ENCODE measurements around the gene STIM2. TPM values are rescaled to one million over a fixed set of nuclear protein-coding genes. Genes with fewer than 3 reads are reported as not detected.

STIM2 gene
- total RNA-seq, 1 donor from 2014 or later = 25.8 TPM

DNA sequence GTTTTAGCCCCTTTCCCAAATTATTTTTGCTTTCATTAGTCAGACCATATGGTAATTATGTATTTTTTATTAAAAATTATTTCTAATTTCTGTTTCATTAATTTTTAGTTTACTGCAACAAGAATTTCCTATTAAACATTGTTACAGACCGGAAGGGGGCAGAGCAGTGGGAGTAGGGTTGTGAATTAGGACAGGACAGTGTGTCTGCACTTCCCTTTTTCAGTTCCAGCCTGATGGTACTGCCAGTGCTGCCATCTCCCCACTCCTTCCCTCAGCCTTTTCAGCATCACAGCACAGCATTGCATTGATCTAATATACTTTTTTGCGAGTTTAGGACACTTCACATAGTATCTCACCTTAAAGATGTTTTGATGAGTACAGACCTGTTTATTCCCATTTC is 76.5 kb downstream of the STIM2 start:
- Histone ChIP-seq H3K4me2 (no peak overlapping the region), H3K27ac (no peak overlapping the region), H3K4me3 (no peak overlapping the region), H3K9me3 (ENCODE audit: low read depth) (no peaks in the 10 kb centered on the region), H2AFZ (replicated peaks) (no peak overlapping the region), H3F3A (ENCODE audit: low read depth) (no peaks in the 10 kb centered on the region), H3K36me3 (no peaks in the 10 kb centered on the region), H3K4me1 (no peaks in the 10 kb centered on the region), H3K27me3 (no peaks in the 10 kb centered on the region), H4K20me1 (ENCODE audit: low read depth) (no peaks in the 10 kb centered on the region), H3K9ac (no peak overlapping the region), H3K79me2 (ENCODE audit: low read depth) (peaks cover 10% of the 10 kb centered on the region)
- Mint-ChIP-seq H3K9me3 (peaks cover 2% of the 10 kb centered on the region), H3K27ac (no peak overlapping the region), H3K36me3 (peaks cover 3% of the 10 kb centered on the region), H3K27me3 (ENCODE audit: insufficient read depth, low read depth) (no peaks in the 10 kb centered on the region), H3K4me1 (no peaks in the 10 kb centered on the region), H3K4me3 (no peak overlapping the region)
- TF ChIP-seq EZH2 (IDR thresholded peaks at IDR 0.05) (no peak), EZH2phosphoT487 (IDR thresholded peaks at IDR 0.05) (no peak)
- TF ChIP-seq, protein P1, sequence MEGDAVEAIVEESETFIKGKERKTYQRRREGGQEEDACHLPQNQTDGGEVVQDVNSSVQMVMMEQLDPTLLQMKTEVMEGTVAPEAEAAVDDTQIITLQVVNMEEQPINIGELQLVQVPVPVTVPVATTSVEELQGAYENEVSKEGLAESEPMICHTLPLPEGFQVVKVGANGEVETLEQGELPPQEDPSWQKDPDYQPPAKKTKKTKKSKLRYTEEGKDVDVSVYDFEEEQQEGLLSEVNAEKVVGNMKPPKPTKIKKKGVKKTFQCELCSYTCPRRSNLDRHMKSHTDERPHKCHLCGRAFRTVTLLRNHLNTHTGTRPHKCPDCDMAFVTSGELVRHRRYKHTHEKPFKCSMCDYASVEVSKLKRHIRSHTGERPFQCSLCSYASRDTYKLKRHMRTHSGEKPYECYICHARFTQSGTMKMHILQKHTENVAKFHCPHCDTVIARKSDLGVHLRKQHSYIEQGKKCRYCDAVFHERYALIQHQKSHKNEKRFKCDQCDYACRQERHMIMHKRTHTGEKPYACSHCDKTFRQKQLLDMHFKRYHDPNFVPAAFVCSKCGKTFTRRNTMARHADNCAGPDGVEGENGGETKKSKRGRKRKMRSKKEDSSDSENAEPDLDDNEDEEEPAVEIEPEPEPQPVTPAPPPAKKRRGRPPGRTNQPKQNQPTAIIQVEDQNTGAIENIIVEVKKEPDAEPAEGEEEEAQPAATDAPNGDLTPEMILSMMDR (IDR thresholded peaks at IDR 0.05) = no peak
- DNase-seq (ENCODE audit: low spot score) = no peak

DNA sequence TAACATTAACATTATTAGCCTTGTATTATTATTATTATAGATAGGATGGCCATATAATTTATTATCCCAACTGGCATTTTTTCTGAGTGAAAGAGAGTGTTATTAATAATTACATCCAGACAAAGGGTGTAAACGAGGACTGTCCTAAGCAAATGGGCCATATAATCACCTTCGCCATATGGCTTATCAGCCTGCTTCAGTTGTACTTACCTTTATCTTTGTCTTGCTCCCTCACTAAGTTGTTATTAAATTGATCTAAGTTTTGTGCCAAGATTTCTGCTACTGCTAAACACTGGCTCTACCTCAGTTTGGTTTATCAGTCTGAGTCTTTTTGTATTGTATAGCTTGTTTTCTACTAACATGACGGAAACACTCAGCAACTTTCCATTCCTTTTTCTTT is 76.9 kb downstream of the STIM2 start:
- DNase-seq (ENCODE audit: low spot score) = no peak
- Histone ChIP-seq H2AFZ (replicated peaks) (no peak overlapping the region), H4K20me1 (ENCODE audit: low read depth) (no peaks in the 10 kb centered on the region), H3K27me3 (no peaks in the 10 kb centered on the region), H3K36me3 (no peaks in the 10 kb centered on the region), H3K79me2 (ENCODE audit: low read depth) (peaks cover 5% of the 10 kb centered on the region), H3K4me1 (no peaks in the 10 kb centered on the region), H3K9ac (no peak overlapping the region), H3K27ac (no peak overlapping the region), H3K4me2 (no peak overlapping the region), H3F3A (ENCODE audit: low read depth) (no peaks in the 10 kb centered on the region), H3K4me3 (no peak overlapping the region), H3K9me3 (ENCODE audit: low read depth) (no peaks in the 10 kb centered on the region)
- H3K4me3 Mint-ChIP-seq = no peak overlapping the region
- TF ChIP-seq, protein P1 (IDR thresholded peaks at IDR 0.05) = no peak
- TF ChIP-seq EZH2 (IDR thresholded peaks at IDR 0.05) (no peak), EZH2phosphoT487 (IDR thresholded peaks at IDR 0.05) (no peak)
- peaks cover 2% of the 10 kb centered on the region for H3K9me3 Mint-ChIP-seq
- peaks cover 3% of the 10 kb centered on the region for H3K36me3 Mint-ChIP-seq
- H3K27me3 Mint-ChIP-seq (ENCODE audit: insufficient read depth, low read depth) = no peaks in the 10 kb centered on the region
- H3K4me1 Mint-ChIP-seq = no peaks in the 10 kb centered on the region
- H3K27ac Mint-ChIP-seq = no peak overlapping the region

DNA sequence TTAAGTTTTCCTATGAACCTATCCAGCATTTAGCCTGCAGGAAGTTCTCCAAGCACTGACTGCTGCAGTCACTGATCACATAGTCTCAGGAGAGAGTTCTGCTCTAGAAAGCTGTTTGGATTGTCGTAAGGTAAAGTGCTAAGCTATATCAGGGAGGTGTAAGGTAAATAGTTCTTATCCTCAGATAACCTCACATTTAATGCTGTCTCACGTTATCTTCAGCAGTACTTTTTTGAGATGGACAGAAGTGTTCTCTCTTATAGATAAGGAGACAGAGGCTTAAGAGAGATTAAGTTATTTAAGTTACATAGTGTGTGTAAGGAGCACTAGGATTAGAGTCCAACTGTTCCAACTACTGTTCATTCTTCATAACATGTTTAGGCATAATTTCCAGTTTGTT is 77.9 kb downstream of the STIM2 start:
- H3K27ac Mint-ChIP-seq = no peak overlapping the region
- DNase-seq (ENCODE audit: low spot score) = no peak
- no peak overlapping the region for H3K4me2 ChIP-seq
- H3F3A ChIP-seq (ENCODE audit: low read depth) = no peaks in the 10 kb centered on the region
- H3K9me3 ChIP-seq (ENCODE audit: low read depth) = no peaks in the 10 kb centered on the region
- H2AFZ ChIP-seq (replicated peaks) = no peak overlapping the region
- no peaks in the 10 kb centered on the region for H4K20me1 ChIP-seq (ENCODE audit: low read depth)
- H3K27ac ChIP-seq = no peak overlapping the region
- no peak overlapping the region for H3K4me3 ChIP-seq
- H3K4me1 ChIP-seq = no peaks in the 10 kb centered on the region
- H3K9me3 Mint-ChIP-seq = no peaks in the 10 kb centered on the region
- H3K36me3 ChIP-seq = no peaks in the 10 kb centered on the region
- TF ChIP-seq, protein P1 (IDR thresholded peaks at IDR 0.05) = no peak
- no peak for TF ChIP-seq EZH2 (IDR thresholded peaks at IDR 0.05)
- no peak for TF ChIP-seq EZH2phosphoT487 (IDR thresholded peaks at IDR 0.05)
- no peaks in the 10 kb centered on the region for H3K27me3 ChIP-seq
- no peaks in the 10 kb centered on the region for H3K4me1 Mint-ChIP-seq
- H3K4me3 Mint-ChIP-seq = no peak overlapping the region
- no peaks in the 10 kb centered on the region for H3K27me3 Mint-ChIP-seq (ENCODE audit: insufficient read depth, low read depth)
- peaks cover 3% of the 10 kb centered on the region for H3K36me3 Mint-ChIP-seq
- H3K79me2 ChIP-seq (ENCODE audit: low read depth) = peaks cover 5% of the 10 kb centered on the region
- H3K9ac ChIP-seq = no peak overlapping the region

Data from neural progenitor cell (in vitro differentiated cells).